Activated T-cell treated with anti-CD3 and anti-CD28 coated beads, Interleukin-2, amount 50 U/mL, for 1 hour (primary cell): Measurements from ENCODE around the gene CPNE4.
"Not testable (repeated sequence)": the region's sequence is repeated elsewhere in the genome, so short reads cannot be mapped to it uniquely, and the experiment has no call there.

ENCODE experiments used
- DNase-seq: peaks from one replicate; pipeline ENCODE4 v3.0.0-alpha.2; 2020

Gene CPNE4

GRCh38 chr3:132016061-132017041 lies 18.5 kb downstream of the CPNE4 start:
- DNase-seq, result no peak

GRCh38 chr3:132014105-132014504 lies 20.7 kb downstream of the CPNE4 start:
- no peak for DNase-seq

GRCh38 chr3:132009241-132009640 lies 25.6 kb downstream of the CPNE4 start:
- DNase-seq, result no peak

GRCh38 chr3:132008837-132009236 lies 26.0 kb downstream of the CPNE4 start:
- DNase-seq, result no peak

GRCh38 chr3:132007617-132008016 lies 27.2 kb downstream of the CPNE4 start:
- no peak for DNase-seq

GRCh38 chr3:132006605-132007204 lies 28.1 kb downstream of the CPNE4 start:
- DNase-seq, result no peak

GRCh38 chr3:132004571-132004970 lies 30.2 kb downstream of the CPNE4 start:
- DNase-seq, result no peak

- no peak for DNase-seq
Measured at GRCh38 chr3:132003685-132004084, 31.1 kb downstream of the CPNE4 start.

- no peak for DNase-seq
Measured at GRCh38 chr3:132001999-132002398, 32.8 kb downstream of the CPNE4 start.

GRCh38 chr3:132001036-132001435 lies 33.8 kb downstream of the CPNE4 start:
- no peak for DNase-seq

GRCh38 chr3:131998027-131998426 lies 36.8 kb downstream of the CPNE4 start:
- DNase-seq, result no peak

- no peak for DNase-seq
Measured at GRCh38 chr3:131995891-131996290, 38.9 kb downstream of the CPNE4 start.

GRCh38 chr3:131989318-131989717 lies 45.5 kb downstream of the CPNE4 start:
- no peak for DNase-seq

GRCh38 chr3:131988209-131988608 lies 46.6 kb downstream of the CPNE4 start:
- no peak for DNase-seq

- no peak for DNase-seq
Measured at GRCh38 chr3:131983689-131984088, 51.1 kb downstream of the CPNE4 start.

GRCh38 chr3:131981323-131981722 lies 53.5 kb downstream of the CPNE4 start:
- no peak for DNase-seq

- no peak for DNase-seq
Measured at GRCh38 chr3:131976448-131976847, 58.4 kb downstream of the CPNE4 start.

- DNase-seq, result no peak
Measured at GRCh38 chr3:131975047-131975446, 59.8 kb downstream of the CPNE4 start.

GRCh38 chr3:131973731-131974130 lies 61.1 kb downstream of the CPNE4 start:
- no peak for DNase-seq

- no peak for DNase-seq
Measured at GRCh38 chr3:131972550-131972949, 62.3 kb downstream of the CPNE4 start.

- DNase-seq, result no peak
Measured at GRCh38 chr3:131972091-131972490, 62.7 kb downstream of the CPNE4 start.

- not testable (repeated sequence) for DNase-seq
Measured at GRCh38 chr3:131963442-131963841, 71.4 kb downstream of the CPNE4 start.

GRCh38 chr3:131962982-131963381 lies 71.8 kb downstream of the CPNE4 start:
- no peak for DNase-seq

- no peak for DNase-seq
Measured at GRCh38 chr3:131960324-131960723, 74.5 kb downstream of the CPNE4 start.
